ENCODE data around the gene BTBD7.

- TF ChIP-seq CTCF (IDR thresholded peaks at IDR 0.05): no peak
- TF ChIP-seq POLR2A (IDR thresholded peaks at IDR 0.05): no peak
Observed at GRCh38 chr14:93239869-93240677, 92.8 kb downstream of the BTBD7 start.
